ENCODE results near the gene HIVEP3.

The HIVEP3 gene

GRCh38 chr1:41504114-41505035, 414.3 kb downstream of the HIVEP3 start:
- no peak for TF ChIP-seq CTCF (conservative IDR thresholded peaks at IDR 0.05; ENCODE audit: low read length)
- H3K4me3 ChIP-seq (ENCODE audit: low read length), result no peak overlapping the region
- DNase-seq (ENCODE audit: low read depth), result peak; percentile 52

GRCh38 chr1:41503538-41504113, 415.1 kb downstream of the HIVEP3 start:
- DNase-seq (ENCODE audit: low read depth), result peak; percentile 69
- peak; percentile 39 for TF ChIP-seq CTCF (conservative IDR thresholded peaks at IDR 0.05; ENCODE audit: low read length)
- H3K4me3 ChIP-seq (ENCODE audit: low read length), result no peak overlapping the region

GRCh38 chr1:41502912-41503311, 415.8 kb downstream of the HIVEP3 start:
- no peak for DNase-seq (ENCODE audit: low read depth)
- no peak overlapping the region for H3K4me3 ChIP-seq (ENCODE audit: low read length)
- TF ChIP-seq CTCF (conservative IDR thresholded peaks at IDR 0.05; ENCODE audit: low read length), result no peak

GRCh38 chr1:41501581-41501980, 417.1 kb downstream of the HIVEP3 start:
- H3K4me3 ChIP-seq (ENCODE audit: low read length), result no peak overlapping the region
- DNase-seq (ENCODE audit: low read depth), result no peak
- no peak for TF ChIP-seq CTCF (conservative IDR thresholded peaks at IDR 0.05; ENCODE audit: low read length)

GRCh38 chr1:41500781-41501518, 417.8 kb downstream of the HIVEP3 start:
- no peak for TF ChIP-seq CTCF (conservative IDR thresholded peaks at IDR 0.05; ENCODE audit: low read length)
- no peak for DNase-seq (ENCODE audit: low read depth)
- no peak overlapping the region for H3K4me3 ChIP-seq (ENCODE audit: low read length)

GRCh38 chr1:41500378-41500777, 418.3 kb downstream of the HIVEP3 start:
- peak; percentile 35 for DNase-seq (ENCODE audit: low read depth)

More at GRCh38 chr1:41500378-41500777, 418.3 kb downstream of the HIVEP3 start:
- TF ChIP-seq CTCF (conservative IDR thresholded peaks at IDR 0.05; ENCODE audit: low read length), result no peak
- no peak overlapping the region for H3K4me3 ChIP-seq (ENCODE audit: low read length)

All from AG10803 (cell line).